Measurements from ENCODE around the gene NTRK2. TPM values are rescaled to one million over a fixed set of nuclear protein-coding genes. Genes with fewer than 3 reads are reported as not detected.

The NTRK2 gene
- total and polyA plus RNA-seq, 2 experiments from 2014 or later, result 0.99 to 3.7 TPM

GRCh38 chr9:84941792-84942191, 272.3 kb downstream of the NTRK2 start:
- no peak overlapping the region for H3K27ac ChIP-seq
- no peaks in the 10 kb centered on the region for H3K9me3 ChIP-seq (ENCODE audit: low read depth)
- no peak overlapping the region for H3K4me2 ChIP-seq
- no peaks in the 10 kb centered on the region for H3K36me3 ChIP-seq (replicated peaks; ENCODE audit: insufficient read depth, low read depth)
- H3K9me2 ChIP-seq (replicated peaks; ENCODE audit: insufficient read depth), result no peaks in the 10 kb centered on the region
- H2AFZ ChIP-seq, result no peak overlapping the region
- H3K79me2 ChIP-seq, result no peaks in the 10 kb centered on the region
- H3K4me1 ChIP-seq (ENCODE audit: insufficient read depth), result no peaks in the 10 kb centered on the region
- TF ChIP-seq EZH2phosphoT487 (IDR thresholded peaks at IDR 0.05; ENCODE audit: low read depth, severe bottlenecking, unreplicated experiment), result no peak
- no peak for TF ChIP-seq EZH2 (IDR thresholded peaks at IDR 0.05; ENCODE audit: borderline replicate concordance)
- H3K27me3 ChIP-seq, result no peaks in the 10 kb centered on the region
- DNase-seq (ENCODE audit: low spot score), result no peak
- no peak overlapping the region for H3K4me3 ChIP-seq
- H4K20me1 ChIP-seq (ENCODE audit: insufficient read depth, poor library complexity, severe bottlenecking), result no peaks in the 10 kb centered on the region

GRCh38 chr9:84943482-84944050, 274.0 kb downstream of the NTRK2 start:
- no peak overlapping the region for H3K4me2 ChIP-seq
- H2AFZ ChIP-seq, result no peak overlapping the region
- H4K20me1 ChIP-seq (ENCODE audit: insufficient read depth, poor library complexity, severe bottlenecking), result no peaks in the 10 kb centered on the region
- no peaks in the 10 kb centered on the region for H3K9me2 ChIP-seq (replicated peaks; ENCODE audit: insufficient read depth)
- TF ChIP-seq CTCF (IDR thresholded peaks at IDR 0.05; ENCODE audit: poor library complexity), result no peak
- no peak for TF ChIP-seq EZH2phosphoT487 (IDR thresholded peaks at IDR 0.05; ENCODE audit: low read depth, severe bottlenecking, unreplicated experiment)
- TF ChIP-seq EZH2 (IDR thresholded peaks at IDR 0.05; ENCODE audit: borderline replicate concordance), result no peak
- no peaks in the 10 kb centered on the region for H3K9me3 ChIP-seq (ENCODE audit: low read depth)
- no peaks in the 10 kb centered on the region for H3K27me3 ChIP-seq
- H3K79me2 ChIP-seq, result no peaks in the 10 kb centered on the region
- no peak overlapping the region for H3K4me3 ChIP-seq
- no peaks in the 10 kb centered on the region for H3K36me3 ChIP-seq (replicated peaks; ENCODE audit: insufficient read depth, low read depth)
- DNase-seq (ENCODE audit: low spot score), result no peak
- no peaks in the 10 kb centered on the region for H3K4me1 ChIP-seq (ENCODE audit: insufficient read depth)
- 93% methylated on average over 2 of the region's 2 CpGs for WGBS (ENCODE audit: low lambda C conversion rate, missing lambda C conversion rate)
- H3K27ac ChIP-seq, result no peak overlapping the region

- Histone ChIP-seq H3K4me3 (no peak overlapping the region), H2AFZ (no peak overlapping the region), H3K4me1 (ENCODE audit: insufficient read depth) (no peaks in the 10 kb centered on the region), H3K4me2 (no peak overlapping the region), H3K9me3 (ENCODE audit: low read depth) (no peaks in the 10 kb centered on the region), H3K36me3 (replicated peaks; ENCODE audit: insufficient read depth, low read depth) (no peaks in the 10 kb centered on the region), H4K20me1 (ENCODE audit: insufficient read depth, poor library complexity, severe bottlenecking) (no peaks in the 10 kb centered on the region), H3K79me2 (no peaks in the 10 kb centered on the region), H3K27me3 (no peaks in the 10 kb centered on the region), H3K9me2 (replicated peaks; ENCODE audit: insufficient read depth) (no peaks in the 10 kb centered on the region), H3K27ac (no peak overlapping the region)
- WGBS (ENCODE audit: low lambda C conversion rate, missing lambda C conversion rate), result 69% methylated on average over 8 of the region's 8 CpGs
- no peak for TF ChIP-seq EZH2 (IDR thresholded peaks at IDR 0.05; ENCODE audit: borderline replicate concordance)
- TF ChIP-seq EZH2phosphoT487 (IDR thresholded peaks at IDR 0.05; ENCODE audit: low read depth, severe bottlenecking, unreplicated experiment), result no peak
- TF ChIP-seq CTCF (IDR thresholded peaks at IDR 0.05; ENCODE audit: poor library complexity), result no peak
- DNase-seq (ENCODE audit: low spot score), result no peak
Observed at GRCh38 chr9:84945878-84946538, 276.5 kb downstream of the NTRK2 start.

- Histone ChIP-seq H3K27me3 (no peaks in the 10 kb centered on the region), H3K27ac (no peak overlapping the region), H3K4me3 (no peak overlapping the region), H2AFZ (no peak overlapping the region), H4K20me1 (ENCODE audit: insufficient read depth, poor library complexity, severe bottlenecking) (no peaks in the 10 kb centered on the region), H3K79me2 (no peaks in the 10 kb centered on the region), H3K4me2 (no peak overlapping the region), H3K9me2 (replicated peaks; ENCODE audit: insufficient read depth) (no peaks in the 10 kb centered on the region), H3K4me1 (ENCODE audit: insufficient read depth) (no peaks in the 10 kb centered on the region), H3K9me3 (ENCODE audit: low read depth) (no peaks in the 10 kb centered on the region), H3K36me3 (replicated peaks; ENCODE audit: insufficient read depth, low read depth) (no peaks in the 10 kb centered on the region)
- DNase-seq (ENCODE audit: low spot score), result no peak
- TF ChIP-seq EZH2phosphoT487 (IDR thresholded peaks at IDR 0.05; ENCODE audit: low read depth, severe bottlenecking, unreplicated experiment) (no peak), CTCF (IDR thresholded peaks at IDR 0.05; ENCODE audit: poor library complexity) (no peak)
- 91% methylated on average over 5 of the region's 5 CpGs for WGBS (ENCODE audit: low lambda C conversion rate, missing lambda C conversion rate)
Observed at GRCh38 chr9:84947412-84947972, 278.0 kb downstream of the NTRK2 start.

All from hepatocyte (in vitro differentiated cells).